HEK293 (cell line): ENCODE measurements around the gene RBM34.

Experiments
- CTCF ChIA-PET: fragments of 350-600 bp; formaldehyde crosslinking; extraction: SDS; loops from one replicate; lab custom pipeline; 2021; ENCODE audit warnings: antibody characterized with exemption; lab: Yijun Ruan, JAX
- POLR2A ChIA-PET: fragments of 300-600 bp; formaldehyde crosslinking; extraction: SDS; loops from one replicate; lab custom pipeline; 2020; ENCODE audit warnings: antibody characterized with exemption, inconsistent platforms; lab: Yijun Ruan, JAX
- H3K27ac ChIP-seq: fragments of 200-500 bp; sonication (Bioruptor generic); 2 replicates; pipeline ENCODE4 v1.5.1; 2014; ENCODE audit warnings: low read depth, low read length, control low read depth, inconsistent platforms; ENCODE audit errors: extremely low read depth
- H3K36me3 ChIP-seq, 2 experiments: fragments of 200-500 bp in 1 of 2; sonication (Bioruptor generic) in 1 of 2; 1 replicate in 1 of 2; 2 replicates in 1 of 2; pipeline ENCODE4 v1.5.1; 2014 to 2017; ENCODE audit warnings: inconsistent platforms in 2 of 2, low read length in 2 of 2; ENCODE audit not compliant: control insufficient read depth in 2 of 2, insufficient read depth in 1 of 2
- H3K4me1 ChIP-seq: fragments of 200-500 bp; sonication (Bioruptor generic); 2 replicates; pipeline ENCODE4 v1.5.1; 2014; ENCODE audit warnings: mild to moderate bottlenecking, low read length, inconsistent platforms; ENCODE audit not compliant: control insufficient read depth, insufficient read depth
- H3K4me3 ChIP-seq: 2 replicates; pipeline ENCODE4 v1.5.1; 2011; ENCODE audit warnings: low read depth, mild to moderate bottlenecking, control low read depth, low read length, moderate library complexity
- H3K9me3 ChIP-seq: fragments of 200-500 bp; sonication (Bioruptor generic); 2 replicates; pipeline ENCODE4 v1.5.1; 2014; ENCODE audit warnings: low read depth, low read length, inconsistent platforms; ENCODE audit not compliant: control insufficient read depth, insufficient read depth
- IKZF3 ChIP-seq: fragments of 450-650 bp; IDR thresholded peaks from 2 replicates; pipeline ENCODE4 v1.5.0; 2018; ENCODE audit warnings: missing biosample characterization, mild to moderate bottlenecking, missing genetic modification characterization, moderate library complexity
- SCRT2 ChIP-seq: fragments of 450-650 bp; formaldehyde crosslinking; IDR thresholded peaks from 2 replicates; pipeline ENCODE4 v1.5.1; 2016; ENCODE audit warnings: missing biosample characterization, missing genetic modification characterization
- SP2 ChIP-seq: fragments of 450-650 bp; formaldehyde crosslinking; IDR thresholded peaks from 2 replicates; pipeline ENCODE4 v1.5.1; 2016; ENCODE audit warnings: missing biosample characterization, missing genetic modification characterization
- ZBTB48 ChIP-seq: fragments of 450-650 bp; formaldehyde crosslinking; IDR thresholded peaks from 2 replicates; pipeline ENCODE4 v1.5.1; 2016; ENCODE audit warnings: missing biosample characterization, missing genetic modification characterization
- ZEB2 ChIP-seq: fragments of 450-650 bp; formaldehyde crosslinking; IDR thresholded peaks from 2 replicates; pipeline ENCODE4 v1.5.1; 2016; ENCODE audit warnings: missing biosample characterization, missing genetic modification characterization
- ZNF169 ChIP-seq: fragments of 450-650 bp; formaldehyde crosslinking; IDR thresholded peaks from 2 replicates; pipeline ENCODE4 v1.5.1; 2016; ENCODE audit warnings: missing biosample characterization, missing genetic modification characterization
- ZNF266 ChIP-seq: fragments of 450-650 bp; formaldehyde crosslinking; IDR thresholded peaks from 2 replicates; pipeline ENCODE4 v1.5.1; 2016; ENCODE audit warnings: missing biosample characterization, missing genetic modification characterization, low read depth
- ZNF311 ChIP-seq: fragments of 450-650 bp; formaldehyde crosslinking; IDR thresholded peaks from 2 replicates; pipeline ENCODE4 v1.5.1; 2017; ENCODE audit warnings: missing biosample characterization, missing genetic modification characterization, borderline replicate concordance
- ZNF514 ChIP-seq: fragments of 450-650 bp; formaldehyde crosslinking; IDR thresholded peaks from 2 replicates; pipeline ENCODE4 v1.5.1; 2016; ENCODE audit warnings: missing biosample characterization, missing genetic modification characterization
- ZNF530 ChIP-seq: fragments of 450-650 bp; formaldehyde crosslinking; IDR thresholded peaks from 2 replicates; pipeline ENCODE4 v1.5.1; 2016; ENCODE audit warnings: low read depth, missing biosample characterization, missing genetic modification characterization
- ZNF548 ChIP-seq: fragments of 450-650 bp; formaldehyde crosslinking; IDR thresholded peaks from 2 replicates; pipeline ENCODE4 v1.5.1; 2016; ENCODE audit warnings: missing biosample characterization, missing genetic modification characterization
- ZNF555 ChIP-seq: fragments of 450-650 bp; formaldehyde crosslinking; conservative IDR thresholded peaks from 2 replicates; pipeline ENCODE4 v1.5.1; 2017; ENCODE audit warnings: missing biosample characterization, mild to moderate bottlenecking, missing genetic modification characterization, inconsistent platforms
- ZNF560 ChIP-seq: fragments of 450-650 bp; formaldehyde crosslinking; IDR thresholded peaks from 2 replicates; pipeline ENCODE4 v1.5.1; 2017; ENCODE audit warnings: missing biosample characterization, missing genetic modification characterization, borderline replicate concordance
- ZNF596 ChIP-seq: fragments of 450-650 bp; IDR thresholded peaks from 2 replicates; pipeline ENCODE4 v1.5.0; 2018; ENCODE audit warnings: missing biosample characterization, mild to moderate bottlenecking, missing genetic modification characterization, moderate library complexity
- ZNF600 ChIP-seq: fragments of 450-650 bp; formaldehyde crosslinking; IDR thresholded peaks from 2 replicates; pipeline ENCODE4 v1.5.1; 2016; ENCODE audit warnings: missing biosample characterization, missing genetic modification characterization
- ZNF658 ChIP-seq: fragments of 450-650 bp; formaldehyde crosslinking; IDR thresholded peaks from 2 replicates; pipeline ENCODE4; 2016; ENCODE audit warnings: missing biosample characterization, missing genetic modification characterization
- TF ChIP-seq, protein P1 (sequence below): fragments of 450-650 bp; formaldehyde crosslinking; IDR thresholded peaks from 2 replicates; pipeline ENCODE4 v1.5.1; 2016; ENCODE audit warnings: missing biosample characterization, missing genetic modification characterization, borderline replicate concordance
- TF ChIP-seq, protein P2 (sequence below): fragments of 450-650 bp; formaldehyde crosslinking; IDR thresholded peaks from 2 replicates; pipeline ENCODE4 v1.5.1; 2016; ENCODE audit warnings: missing biosample characterization, missing genetic modification characterization
- TF ChIP-seq, protein P3 (sequence below): fragments of 450-650 bp; formaldehyde crosslinking; IDR thresholded peaks from 2 replicates; pipeline ENCODE4 v1.5.1; 2016; ENCODE audit warnings: missing biosample characterization, missing genetic modification characterization
- TF ChIP-seq, protein P4 (sequence below): fragments of 450-650 bp; formaldehyde crosslinking; IDR thresholded peaks from 2 replicates; pipeline ENCODE4 v1.5.1; 2016; ENCODE audit warnings: missing biosample characterization, missing genetic modification characterization
- TF ChIP-seq, protein P5 (sequence below): fragments of 450-650 bp; formaldehyde crosslinking; IDR thresholded peaks from 2 replicates; pipeline ENCODE4 v1.5.0; 2017; ENCODE audit warnings: missing biosample characterization, missing genetic modification characterization, borderline replicate concordance
- TF ChIP-seq, protein P6 (sequence below): fragments of 450-650 bp; formaldehyde crosslinking; conservative IDR thresholded peaks from 2 replicates; pipeline ENCODE4 v1.5.1; 2016; ENCODE audit warnings: low read depth, missing biosample characterization, missing genetic modification characterization

Gene RBM34

DNA sequence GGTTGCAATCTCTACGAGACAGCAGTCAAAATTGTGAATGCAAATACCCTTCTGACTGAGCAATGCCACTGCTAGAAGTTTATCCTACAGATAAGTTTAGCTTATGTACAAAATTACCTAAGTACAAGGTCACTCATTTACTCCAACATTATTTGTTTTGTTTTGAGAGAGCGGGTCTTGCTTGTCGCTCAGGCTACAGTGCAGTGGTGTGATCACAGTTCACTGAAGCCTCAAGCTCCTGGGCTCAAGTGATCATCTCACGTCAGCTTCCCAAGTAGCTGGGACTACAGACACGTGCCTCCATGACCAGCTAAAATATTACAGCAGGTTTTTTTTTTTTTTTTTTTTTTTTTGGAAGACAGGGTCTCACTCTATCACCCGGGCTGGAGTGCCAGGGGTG lies 15.4 kb downstream of the RBM34 start (continued):
- no peak for TF ChIP-seq ZNF596 (tag by site-specific recombination)
- no peak for TF ChIP-seq SP2 (tag by site-specific recombination)
- no peak for TF ChIP-seq ZNF514
- TF ChIP-seq ZNF560 (tag by site-specific recombination): no peak
- no peak for TF ChIP-seq ZNF169 (tag by site-specific recombination)

DNA sequence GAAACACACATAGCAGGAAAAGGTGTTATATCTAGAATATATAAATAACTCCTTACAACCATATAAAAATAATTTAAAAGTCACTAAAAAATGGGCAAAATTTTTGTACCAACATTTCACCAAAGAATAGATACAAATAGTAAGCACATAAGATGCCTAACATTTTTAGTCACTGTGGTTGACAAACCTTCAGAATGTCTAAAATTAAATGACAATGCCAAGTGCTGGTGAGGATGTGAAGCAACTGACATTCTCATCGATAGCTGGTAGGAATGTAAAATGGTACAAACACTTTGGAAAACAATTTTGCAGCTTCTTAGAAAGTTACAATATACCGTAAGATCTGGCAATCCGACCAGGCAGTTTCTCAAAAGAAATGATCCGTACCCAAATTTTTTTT lies 18.1 kb downstream of the RBM34 start:
- H3K36me3 ChIP-seq: peaks cover 61 to 86% of the 10 kb centered on the region in 2 experiments
- no peak for TF ChIP-seq ZEB2 (tag by site-specific recombination)
- TF ChIP-seq, protein P1, sequence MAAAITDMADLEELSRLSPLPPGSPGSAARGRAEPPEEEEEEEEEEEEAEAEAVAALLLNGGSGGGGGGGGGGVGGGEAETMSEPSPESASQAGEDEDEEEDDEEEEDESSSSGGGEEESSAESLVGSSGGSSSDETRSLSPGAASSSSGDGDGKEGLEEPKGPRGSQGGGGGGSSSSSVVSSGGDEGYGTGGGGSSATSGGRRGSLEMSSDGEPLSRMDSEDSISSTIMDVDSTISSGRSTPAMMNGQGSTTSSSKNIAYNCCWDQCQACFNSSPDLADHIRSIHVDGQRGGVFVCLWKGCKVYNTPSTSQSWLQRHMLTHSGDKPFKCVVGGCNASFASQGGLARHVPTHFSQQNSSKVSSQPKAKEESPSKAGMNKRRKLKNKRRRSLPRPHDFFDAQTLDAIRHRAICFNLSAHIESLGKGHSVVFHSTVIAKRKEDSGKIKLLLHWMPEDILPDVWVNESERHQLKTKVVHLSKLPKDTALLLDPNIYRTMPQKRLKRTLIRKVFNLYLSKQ (tag by site-specific recombination): no peak
- TF ChIP-seq, protein P2, sequence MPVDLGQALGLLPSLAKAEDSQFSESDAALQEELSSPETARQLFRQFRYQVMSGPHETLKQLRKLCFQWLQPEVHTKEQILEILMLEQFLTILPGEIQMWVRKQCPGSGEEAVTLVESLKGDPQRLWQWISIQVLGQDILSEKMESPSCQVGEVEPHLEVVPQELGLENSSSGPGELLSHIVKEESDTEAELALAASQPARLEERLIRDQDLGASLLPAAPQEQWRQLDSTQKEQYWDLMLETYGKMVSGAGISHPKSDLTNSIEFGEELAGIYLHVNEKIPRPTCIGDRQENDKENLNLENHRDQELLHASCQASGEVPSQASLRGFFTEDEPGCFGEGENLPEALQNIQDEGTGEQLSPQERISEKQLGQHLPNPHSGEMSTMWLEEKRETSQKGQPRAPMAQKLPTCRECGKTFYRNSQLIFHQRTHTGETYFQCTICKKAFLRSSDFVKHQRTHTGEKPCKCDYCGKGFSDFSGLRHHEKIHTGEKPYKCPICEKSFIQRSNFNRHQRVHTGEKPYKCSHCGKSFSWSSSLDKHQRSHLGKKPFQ: no peak
- TF ChIP-seq ZNF600 (tag by site-specific recombination): no peak
- no peak for TF ChIP-seq ZNF311 (tag by site-specific recombination)
- no peak for TF ChIP-seq ZBTB48 (tag by site-specific recombination)
- no peak for TF ChIP-seq ZNF530 (tag by site-specific recombination)
- TF ChIP-seq, protein P3, sequence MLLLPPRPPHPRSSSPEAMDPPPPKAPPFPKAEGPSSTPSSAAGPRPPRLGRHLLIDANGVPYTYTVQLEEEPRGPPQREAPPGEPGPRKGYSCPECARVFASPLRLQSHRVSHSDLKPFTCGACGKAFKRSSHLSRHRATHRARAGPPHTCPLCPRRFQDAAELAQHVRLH (tag by site-specific recombination): no peak
- TF ChIP-seq IKZF3: no peak
- no peak for TF ChIP-seq SCRT2
- TF ChIP-seq ZNF658: no peak
- no peak for TF ChIP-seq ZNF596 (tag by site-specific recombination)
- TF ChIP-seq ZNF555: no peak
- TF ChIP-seq, protein P4, sequence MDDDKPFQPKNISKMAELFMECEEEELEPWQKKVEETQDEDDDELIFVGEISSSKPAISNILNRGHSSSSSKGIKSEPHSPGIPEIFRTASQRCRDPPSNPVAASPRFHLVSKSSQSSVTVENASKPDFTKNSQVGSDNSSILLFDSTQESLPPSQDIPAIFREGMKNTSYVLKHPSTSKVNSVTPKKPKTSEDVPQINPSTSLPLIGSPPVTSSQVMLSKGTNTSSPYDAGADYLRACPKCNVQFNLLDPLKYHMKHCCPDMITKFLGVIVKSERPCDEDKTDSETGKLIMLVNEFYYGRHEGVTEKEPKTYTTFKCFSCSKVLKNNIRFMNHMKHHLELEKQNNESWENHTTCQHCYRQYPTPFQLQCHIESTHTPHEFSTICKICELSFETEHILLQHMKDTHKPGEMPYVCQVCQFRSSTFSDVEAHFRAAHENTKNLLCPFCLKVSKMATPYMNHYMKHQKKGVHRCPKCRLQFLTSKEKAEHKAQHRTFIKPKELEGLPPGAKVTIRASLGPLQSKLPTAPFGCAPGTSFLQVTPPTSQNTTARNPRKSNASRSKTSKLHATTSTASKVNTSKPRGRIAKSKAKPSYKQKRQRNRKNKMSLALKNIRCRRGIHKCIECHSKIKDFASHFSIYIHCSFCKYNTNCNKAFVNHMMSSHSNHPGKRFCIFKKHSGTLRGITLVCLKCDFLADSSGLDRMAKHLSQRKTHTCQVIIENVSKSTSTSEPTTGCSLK (tag by site-specific recombination): no peak
- no peak for TF ChIP-seq ZNF266 (tag by site-specific recombination)
- TF ChIP-seq, protein P5, sequence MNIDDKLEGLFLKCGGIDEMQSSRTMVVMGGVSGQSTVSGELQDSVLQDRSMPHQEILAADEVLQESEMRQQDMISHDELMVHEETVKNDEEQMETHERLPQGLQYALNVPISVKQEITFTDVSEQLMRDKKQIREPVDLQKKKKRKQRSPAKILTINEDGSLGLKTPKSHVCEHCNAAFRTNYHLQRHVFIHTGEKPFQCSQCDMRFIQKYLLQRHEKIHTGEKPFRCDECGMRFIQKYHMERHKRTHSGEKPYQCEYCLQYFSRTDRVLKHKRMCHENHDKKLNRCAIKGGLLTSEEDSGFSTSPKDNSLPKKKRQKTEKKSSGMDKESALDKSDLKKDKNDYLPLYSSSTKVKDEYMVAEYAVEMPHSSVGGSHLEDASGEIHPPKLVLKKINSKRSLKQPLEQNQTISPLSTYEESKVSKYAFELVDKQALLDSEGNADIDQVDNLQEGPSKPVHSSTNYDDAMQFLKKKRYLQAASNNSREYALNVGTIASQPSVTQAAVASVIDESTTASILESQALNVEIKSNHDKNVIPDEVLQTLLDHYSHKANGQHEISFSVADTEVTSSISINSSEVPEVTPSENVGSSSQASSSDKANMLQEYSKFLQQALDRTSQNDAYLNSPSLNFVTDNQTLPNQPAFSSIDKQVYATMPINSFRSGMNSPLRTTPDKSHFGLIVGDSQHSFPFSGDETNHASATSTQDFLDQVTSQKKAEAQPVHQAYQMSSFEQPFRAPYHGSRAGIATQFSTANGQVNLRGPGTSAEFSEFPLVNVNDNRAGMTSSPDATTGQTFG (tag by site-specific recombination): no peak
- TF ChIP-seq ZNF548 (tag by site-specific recombination): no peak
- TF ChIP-seq, protein P6, sequence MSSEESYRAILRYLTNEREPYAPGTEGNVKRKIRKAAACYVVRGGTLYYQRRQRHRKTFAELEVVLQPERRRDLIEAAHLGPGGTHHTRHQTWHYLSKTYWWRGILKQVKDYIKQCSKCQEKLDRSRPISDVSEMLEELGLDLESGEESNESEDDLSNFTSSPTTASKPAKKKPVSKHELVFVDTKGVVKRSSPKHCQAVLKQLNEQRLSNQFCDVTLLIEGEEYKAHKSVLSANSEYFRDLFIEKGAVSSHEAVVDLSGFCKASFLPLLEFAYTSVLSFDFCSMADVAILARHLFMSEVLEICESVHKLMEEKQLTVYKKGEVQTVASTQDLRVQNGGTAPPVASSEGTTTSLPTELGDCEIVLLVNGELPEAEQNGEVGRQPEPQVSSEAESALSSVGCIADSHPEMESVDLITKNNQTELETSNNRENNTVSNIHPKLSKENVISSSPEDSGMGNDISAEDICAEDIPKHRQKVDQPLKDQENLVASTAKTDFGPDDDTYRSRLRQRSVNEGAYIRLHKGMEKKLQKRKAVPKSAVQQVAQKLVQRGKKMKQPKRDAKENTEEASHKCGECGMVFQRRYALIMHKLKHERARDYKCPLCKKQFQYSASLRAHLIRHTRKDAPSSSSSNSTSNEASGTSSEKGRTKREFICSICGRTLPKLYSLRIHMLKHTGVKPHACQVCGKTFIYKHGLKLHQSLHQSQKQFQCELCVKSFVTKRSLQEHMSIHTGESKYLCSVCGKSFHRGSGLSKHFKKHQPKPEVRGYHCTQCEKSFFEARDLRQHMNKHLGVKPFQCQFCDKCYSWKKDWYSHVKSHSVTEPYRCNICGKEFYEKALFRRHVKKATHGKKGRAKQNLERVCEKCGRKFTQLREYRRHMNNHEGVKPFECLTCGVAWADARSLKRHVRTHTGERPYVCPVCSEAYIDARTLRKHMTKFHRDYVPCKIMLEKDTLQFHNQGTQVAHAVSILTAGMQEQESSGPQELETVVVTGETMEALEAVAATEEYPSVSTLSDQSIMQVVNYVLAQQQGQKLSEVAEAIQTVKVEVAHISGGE (tag by site-specific recombination): no peak
- H3K4me1 ChIP-seq: no peaks in the 10 kb centered on the region
- H3K27ac ChIP-seq: no peak overlapping the region
- no peaks in the 10 kb centered on the region for H3K9me3 ChIP-seq
- POLR2A ChIA-PET: interaction anchor here (1.4 to 1.6 kb wide), 2 partner anchors 14 to 18 kb away, joined by 3 to 4 read pairs; partner anchors contain the start of genes RBM34 and TOMM20
- no peak overlapping the region for H3K4me3 ChIP-seq
- CTCF ChIA-PET: no interaction called here
